ENCODE measurements around the gene TSPAN13. TPM values are rescaled to one million over a fixed set of nuclear protein-coding genes. Genes with fewer than 3 reads are reported as not detected.

TSPAN13 gene
- total and polyA plus RNA-seq, 4 experiments from 2014 or later, result 0.11 to 0.42 TPM; not detected in 2

GRCh38 chr7:16803881-16804673, 50.5 kb downstream of the TSPAN13 start:
- H3K4me1 Mint-ChIP-seq, result no peaks in the 10 kb centered on the region
- CTCF ChIA-PET (ENCODE audit: partially characterized antibody), result interaction anchor here (1.2 kb wide), 1 partner anchor 23 kb away, joined by 3 read pairs; no protein-coding TSS in a partner anchor
- H3K4me3 Mint-ChIP-seq, result no peak overlapping the region

DNA sequence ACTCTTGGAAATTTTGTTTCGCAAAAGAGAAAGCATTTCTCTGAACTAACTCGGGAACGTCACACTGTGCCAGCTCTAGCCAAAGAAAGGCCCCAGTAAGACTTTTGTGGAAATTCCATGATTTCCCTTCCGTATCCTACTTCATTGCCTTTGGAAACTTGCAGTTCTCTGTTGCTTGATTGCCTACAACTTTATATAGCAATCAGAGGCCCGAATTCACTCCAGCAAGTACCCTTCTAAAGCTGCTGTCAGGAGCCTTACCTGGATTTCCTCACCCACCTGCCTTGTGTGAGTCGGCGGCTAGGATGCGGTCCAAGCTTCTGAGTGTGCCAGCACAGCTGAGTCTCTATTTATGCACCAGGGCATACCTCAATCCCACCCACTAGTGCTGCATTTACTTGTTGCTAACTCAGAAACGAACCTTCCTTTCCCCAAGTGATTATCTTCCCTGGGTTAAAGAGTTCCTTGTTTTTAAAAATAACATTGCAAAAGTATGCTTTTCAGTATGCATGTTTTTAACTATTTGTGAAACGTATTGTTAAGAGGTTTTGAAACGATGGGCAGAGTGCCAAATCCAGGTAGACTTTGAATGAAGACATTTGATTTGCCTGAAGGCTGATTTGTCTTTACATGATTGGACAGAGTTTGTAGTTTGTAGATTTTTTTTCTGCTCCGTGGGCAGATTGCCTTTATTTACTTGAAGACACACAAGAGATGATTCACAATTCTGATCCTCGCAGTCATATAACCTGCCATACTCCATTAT, 51.3 kb downstream of the TSPAN13 start, which contains the start of gene AGR2:
Gene AGR2 (minus strand): TSS at position 326 of the 766 bp plus-strand sequence. CDS start 3,203 bp downstream, outside the sequence.
- intact Hi-C loops (cut with micrococcal nuclease), result no loop called here
- Histone ChIP-seq H3K36me3 (ENCODE audit: insufficient read depth, low read length) (no peaks in the 10 kb centered on the region), H3K27ac (ENCODE audit: low read depth, low read length) (no peak within 1 kb of the TSS), H3K4me1 (ENCODE audit: insufficient read depth, low read length) (no peaks in the 10 kb centered on the region), H3K4me3 (ENCODE audit: low read length in 2 of 2) (no peak within 1 kb of the TSS), H3K9me3 (ENCODE audit: control insufficient read depth in 1 of 2, low read length in 2 of 2) (no peaks in the 10 kb centered on the region), H3K27me3 (ENCODE audit: insufficient read depth, low read length) (no peaks in the 10 kb centered on the region)
- H3K27me3 Mint-ChIP-seq, result peaks cover 7 to 15% of the 10 kb centered on the region in 2 donors
- H3K9me3 Mint-ChIP-seq, result no peaks in the 10 kb centered on the region
- DNase-seq, result no peak
- H3K4me3 Mint-ChIP-seq, result no peak within 1 kb of the TSS
- H3K27ac Mint-ChIP-seq, result peak within 1 kb of the TSS in 1 of 7 donors; percentile 10
- ChIA-PET CTCF (ENCODE audit: partially characterized antibody) (no interaction called here), POLR2A (ENCODE audit: partially characterized antibody) (no interaction called here)
- H3K4me1 Mint-ChIP-seq, result no peaks in the 10 kb centered on the region
- H3K36me3 Mint-ChIP-seq, result no peaks in the 10 kb centered on the region

More at GRCh38 chr7:16803881-16804673, 50.5 kb downstream of the TSPAN13 start:
- Histone ChIP-seq H3K9me3 (ENCODE audit: control insufficient read depth in 1 of 2, low read length in 2 of 2) (no peaks in the 10 kb centered on the region), H3K27ac (ENCODE audit: low read depth, low read length) (no peak overlapping the region), H3K4me1 (ENCODE audit: insufficient read depth, low read length) (no peaks in the 10 kb centered on the region), H3K36me3 (ENCODE audit: insufficient read depth, low read length) (no peaks in the 10 kb centered on the region), H3K4me3 (ENCODE audit: low read length in 2 of 2) (no peak overlapping the region), H3K27me3 (ENCODE audit: insufficient read depth, low read length) (no peaks in the 10 kb centered on the region)
- H3K27ac Mint-ChIP-seq, result peak overlapping the region in 1 of 7 donors; percentile 10
- no peaks in the 10 kb centered on the region for H3K9me3 Mint-ChIP-seq
- peaks cover 7 to 15% of the 10 kb centered on the region in 2 donors for H3K27me3 Mint-ChIP-seq
- no peaks in the 10 kb centered on the region for H3K36me3 Mint-ChIP-seq
- intact Hi-C loops (cut with micrococcal nuclease), result no loop called here
- POLR2A ChIA-PET (ENCODE audit: partially characterized antibody), result no interaction called here
- DNase-seq, result no peak

- Histone ChIP-seq H3K27ac (ENCODE audit: low read depth, low read length) (no peak overlapping the region), H3K36me3 (ENCODE audit: insufficient read depth, low read length) (no peaks in the 10 kb centered on the region), H3K27me3 (ENCODE audit: insufficient read depth, low read length) (no peaks in the 10 kb centered on the region), H3K4me3 (ENCODE audit: low read length in 2 of 2) (no peak overlapping the region), H3K4me1 (ENCODE audit: insufficient read depth, low read length) (no peaks in the 10 kb centered on the region), H3K9me3 (ENCODE audit: control insufficient read depth in 1 of 2, low read length in 2 of 2) (no peaks in the 10 kb centered on the region)
- Mint-ChIP-seq H3K27me3 (peaks cover 7 to 15% of the 10 kb centered on the region in 2 donors), H3K9me3 (no peaks in the 10 kb centered on the region), H3K36me3 (no peaks in the 10 kb centered on the region), H3K27ac (no peak overlapping the region), H3K4me3 (no peak overlapping the region), H3K4me1 (no peaks in the 10 kb centered on the region)
- CTCF ChIA-PET (ENCODE audit: partially characterized antibody), result no interaction called here
- POLR2A ChIA-PET (ENCODE audit: partially characterized antibody), result no interaction called here
- intact Hi-C loops (cut with micrococcal nuclease), result no loop called here
- no peak for DNase-seq
Measured at GRCh38 chr7:16805441-16805840, 51.9 kb downstream of the TSPAN13 start.

DNA sequence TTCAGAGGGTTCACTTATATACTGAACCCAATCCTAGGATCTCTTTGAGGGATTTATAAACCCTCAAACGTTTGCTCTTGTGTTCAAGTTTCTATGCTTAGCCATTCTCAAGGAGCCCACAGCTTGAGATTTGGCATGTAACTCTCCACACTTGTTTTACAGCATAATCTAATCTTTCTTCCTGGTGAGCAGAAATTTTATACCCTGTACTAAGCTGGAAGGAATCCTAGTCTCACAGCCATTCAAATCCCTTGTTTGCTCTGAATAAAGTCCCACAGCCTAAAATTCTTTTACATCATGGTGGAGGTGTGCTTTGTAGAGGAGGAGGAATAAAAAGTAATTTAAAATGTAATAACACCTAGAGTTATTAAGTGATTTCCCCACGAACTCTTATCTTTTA, 56.6 kb downstream of the TSPAN13 start:
- POLR2A ChIA-PET (ENCODE audit: partially characterized antibody), result no interaction called here
- H3K27me3 Mint-ChIP-seq, result peaks cover 9 to 12% of the 10 kb centered on the region in 2 donors
- H3K4me1 ChIP-seq (ENCODE audit: insufficient read depth, low read length), result no peaks in the 10 kb centered on the region
- no peaks in the 10 kb centered on the region for H3K27me3 ChIP-seq (ENCODE audit: insufficient read depth, low read length)
- H3K9me3 ChIP-seq (ENCODE audit: control insufficient read depth in 1 of 2, low read length in 2 of 2), result no peaks in the 10 kb centered on the region
- no peaks in the 10 kb centered on the region for H3K9me3 Mint-ChIP-seq
- no peaks in the 10 kb centered on the region for H3K36me3 Mint-ChIP-seq
- no peak overlapping the region for H3K4me3 Mint-ChIP-seq
- no peak for DNase-seq
- intact Hi-C loops (cut with micrococcal nuclease), result no loop called here
- H3K4me3 ChIP-seq (ENCODE audit: low read length in 2 of 2), result no peak overlapping the region
- CTCF ChIA-PET (ENCODE audit: partially characterized antibody), result no interaction called here
- no peak overlapping the region for H3K27ac ChIP-seq (ENCODE audit: low read depth, low read length)
- H3K4me1 Mint-ChIP-seq, result no peaks in the 10 kb centered on the region
- no peak overlapping the region for H3K27ac Mint-ChIP-seq
- no peaks in the 10 kb centered on the region for H3K36me3 ChIP-seq (ENCODE audit: insufficient read depth, low read length)

- ChIA-PET CTCF (ENCODE audit: partially characterized antibody) (no interaction called here), POLR2A (ENCODE audit: partially characterized antibody) (no interaction called here)
- Mint-ChIP-seq H3K9me3 (no peaks in the 10 kb centered on the region), H3K36me3 (no peaks in the 10 kb centered on the region), H3K4me3 (no peak overlapping the region), H3K27me3 (peaks cover 8 to 9% of the 10 kb centered on the region in 2 donors), H3K4me1 (no peaks in the 10 kb centered on the region), H3K27ac (no peak overlapping the region)
- Histone ChIP-seq H3K4me3 (ENCODE audit: low read length in 2 of 2) (no peak overlapping the region), H3K9me3 (ENCODE audit: control insufficient read depth in 1 of 2, low read length in 2 of 2) (no peaks in the 10 kb centered on the region), H3K27me3 (ENCODE audit: insufficient read depth, low read length) (no peaks in the 10 kb centered on the region), H3K27ac (ENCODE audit: low read depth, low read length) (no peak overlapping the region), H3K4me1 (ENCODE audit: insufficient read depth, low read length) (no peaks in the 10 kb centered on the region), H3K36me3 (ENCODE audit: insufficient read depth, low read length) (no peaks in the 10 kb centered on the region)
- DNase-seq, result no peak
- intact Hi-C loops (cut with micrococcal nuclease), result no loop called here
Measured at GRCh38 chr7:16810573-16810972, 57.0 kb downstream of the TSPAN13 start.

GRCh38 chr7:16811551-16811950, 58.0 kb downstream of the TSPAN13 start:
- H3K4me1 ChIP-seq (ENCODE audit: insufficient read depth, low read length), result no peaks in the 10 kb centered on the region
- H3K4me3 Mint-ChIP-seq, result no peak overlapping the region
- no peaks in the 10 kb centered on the region for H3K27me3 ChIP-seq (ENCODE audit: insufficient read depth, low read length)
- CTCF ChIA-PET (ENCODE audit: partially characterized antibody), result no interaction called here
- POLR2A ChIA-PET (ENCODE audit: partially characterized antibody), result no interaction called here
- intact Hi-C loops (cut with micrococcal nuclease), result no loop called here
- H3K27ac ChIP-seq (ENCODE audit: low read depth, low read length), result no peak overlapping the region
- H3K27me3 Mint-ChIP-seq, result peaks cover 8% of the 10 kb centered on the region in 2 donors
- no peak overlapping the region for H3K27ac Mint-ChIP-seq
- H3K4me3 ChIP-seq (ENCODE audit: low read length in 2 of 2), result no peak overlapping the region
- H3K4me1 Mint-ChIP-seq, result no peaks in the 10 kb centered on the region
- no peaks in the 10 kb centered on the region for H3K9me3 ChIP-seq (ENCODE audit: control insufficient read depth in 1 of 2, low read length in 2 of 2)
- no peak for DNase-seq
- H3K36me3 ChIP-seq (ENCODE audit: insufficient read depth, low read length), result no peaks in the 10 kb centered on the region
- no peaks in the 10 kb centered on the region for H3K9me3 Mint-ChIP-seq
- H3K36me3 Mint-ChIP-seq, result no peaks in the 10 kb centered on the region

- H3K4me1 ChIP-seq (ENCODE audit: insufficient read depth, low read length), result no peaks in the 10 kb centered on the region
- intact Hi-C loops (cut with micrococcal nuclease), result no loop called here
- no peak overlapping the region for H3K4me3 ChIP-seq (ENCODE audit: low read length in 2 of 2)
- DNase-seq, result no peak
- H3K9me3 ChIP-seq (ENCODE audit: control insufficient read depth in 1 of 2, low read length in 2 of 2), result no peaks in the 10 kb centered on the region
- Mint-ChIP-seq H3K4me3 (no peak overlapping the region), H3K9me3 (no peaks in the 10 kb centered on the region), H3K27me3 (peaks cover 6 to 9% of the 10 kb centered on the region in 2 donors), H3K27ac (no peak overlapping the region), H3K4me1 (no peaks in the 10 kb centered on the region), H3K36me3 (no peaks in the 10 kb centered on the region)
- POLR2A ChIA-PET (ENCODE audit: partially characterized antibody), result no interaction called here
- no peaks in the 10 kb centered on the region for H3K36me3 ChIP-seq (ENCODE audit: insufficient read depth, low read length)
- CTCF ChIA-PET (ENCODE audit: partially characterized antibody), result no interaction called here
- H3K27ac ChIP-seq (ENCODE audit: low read depth, low read length), result no peak overlapping the region
- H3K27me3 ChIP-seq (ENCODE audit: insufficient read depth, low read length), result no peaks in the 10 kb centered on the region
Measured at GRCh38 chr7:16812542-16813231, 59.1 kb downstream of the TSPAN13 start.
